K562 treated with DMSO at 1 percent for 4 hours (cell line): ENCODE results near the gene SORCS1. TPM values are rescaled to one million over a fixed set of nuclear protein-coding genes. Genes with fewer than 3 reads are reported as not detected.

Experiments
- total RNA-seq: library from RNA; unstranded; fragments of 300-600 nt; gene quantifications from 2 replicates; pipeline ENCODE4 v1.2.3, GENCODE V29; 2022; ENCODE audit not compliant: insufficient read depth

Gene SORCS1
- total RNA-seq: 7.4 and 10.2 TPM in 2 replicates

GRCh38 chr10:107163881-107164861, at the start of gene SORCS1:
SORCS1 (minus strand) TSS chr10:107164706.

